K562 (cell line): Measurements from ENCODE around the gene MAP4. TPM values are rescaled to one million over a fixed set of nuclear protein-coding genes. Genes with fewer than 3 reads are reported as not detected.

Source experiments
- BCL6 ChIP-seq: fragments of 250-450 bp; sonication (Bioruptor Pico); IDR thresholded peaks from 2 replicates; pipeline ENCODE4 v1.4.0; 2020
- CCNT2 ChIP-seq: IDR thresholded peaks from 2 replicates; pipeline ENCODE4 v1.6.1; 2011; ENCODE audit warnings: borderline replicate concordance, low read depth, mild to moderate bottlenecking, moderate library complexity, mixed read lengths, low read length; ENCODE audit not compliant: insufficient read length; ENCODE audit errors: extremely low read depth
- CEBPG ChIP-seq, 3 experiments: fragments of 200-800 bp in 1 of 3; sonication (Bioruptor generic) in 1 of 3; sonication (generic) in 1 of 3; formaldehyde crosslinking in 1 of 3; IDR thresholded peaks in 2 of 3; conservative IDR thresholded peaks in 1 of 3; 2 replicates each; pipeline versions ENCODE4 v1.6.1 to v1.8.0; 2016 to 2022; ENCODE audit warnings: missing compliant biosample characterization in 2 of 3, missing genetic modification characterization in 2 of 3, mild to moderate bottlenecking in 1 of 3, missing genetic modification reagents in 1 of 3
- DIDO1 ChIP-seq: fragments of 450-650 bp; IDR thresholded peaks from 2 replicates; pipeline ENCODE4 v1.6.1; 2016; ENCODE audit warnings: low read depth, missing biosample characterization, missing genetic modification characterization
- EWSR1 ChIP-seq: fragments of 450-650 bp; IDR thresholded peaks from 2 replicates; pipeline ENCODE4 v1.6.1; 2018; ENCODE audit warnings: borderline replicate concordance, mild to moderate bottlenecking, low read depth, moderate library complexity; ENCODE audit not compliant: partially characterized antibody
- HMG20B ChIP-seq: fragments of 250-450 bp; sonication (Bioruptor Pico); IDR thresholded peaks from 2 replicates; pipeline ENCODE4 v1.5.0; 2021; ENCODE audit warnings: mild to moderate bottlenecking
- SMAD4 ChIP-seq: fragments of 250-450 bp; sonication (Bioruptor Pico); conservative IDR thresholded peaks from 2 replicates; pipeline ENCODE4 v1.8.0; 2021; ENCODE audit warnings: inconsistent platforms, mild to moderate bottlenecking, moderate library complexity
- SREBF1 ChIP-seq: fragments of 150-350 bp; IDR thresholded peaks from 2 replicates; pipeline ENCODE4 v1.6.1; 2014; ENCODE audit warnings: antibody characterized with exemption, low read depth, low read length, borderline replicate concordance
- ZNF239 ChIP-seq: fragments of 250-450 bp; sonication (Bioruptor Pico); IDR thresholded peaks from 2 replicates; pipeline ENCODE4 v1.4.0; 2020; ENCODE audit warnings: mild to moderate bottlenecking
- ZNF384 ChIP-seq: IDR thresholded peaks from 2 replicates; pipeline ENCODE4 v1.6.1; 2012; ENCODE audit warnings: low read depth, low read length, improper control_type of control experiment
- ZNF507 ChIP-seq: conservative IDR thresholded peaks from 2 replicates; pipeline ENCODE4 v1.6.1; 2017; ENCODE audit warnings: missing genetic modification characterization, missing compliant biosample characterization
- ZSCAN32 ChIP-seq: fragments of 450-650 bp; formaldehyde crosslinking; IDR thresholded peaks from 2 replicates; pipeline ENCODE4 v1.4.0; 2020; ENCODE audit warnings: mild to moderate bottlenecking, moderate library complexity
- polyA plus RNA-seq, 8 experiments: library from polyadenylated mRNA; depleted of rRNA in 4 of 8; stranded (reverse) in 5 of 8; unstranded in 3 of 8; fragments of >200 nt; fragmentation: Nextera tagmentation in 2 of 8; fragmentation: Illumina TruSeq in 1 of 8; extraction: Ambion mirVana in 2 of 8; extraction: Trizol in 1 of 8; gene quantifications; 2 replicates each; pipeline versions ENCODE4 v1.2.1 to v1.2.3, GENCODE V29; 2011 to 2014; ENCODE audit warnings: inconsistent platforms in 1 of 8, missing spikeins in 1 of 8
- total RNA-seq, 7 experiments: library from RNA; depleted of rRNA in 6 of 7; stranded (reverse); fragments of >200 nt in 6 of 7; fragmentation: Illumina TruSeq in 2 of 7; extraction: Trizol in 2 of 7; gene quantifications; 2 replicates each; pipeline versions ENCODE4 v1.2.1 to v1.2.3, GENCODE V29; 2011 to 2021; ENCODE audit warnings: low replicate concordance in 1 of 7
- TF ChIP-seq, protein P1 (sequence below): fragments of 200-800 bp; sonication (Bioruptor generic); IDR thresholded peaks from 2 replicates; pipeline ENCODE4 v1.6.1; 2016; ENCODE audit warnings: missing genetic modification characterization, missing compliant biosample characterization
- TF ChIP-seq, protein P2 (sequence below), 2 experiments: IDR thresholded peaks; 2 replicates each; pipeline ENCODE4 v1.6.1; 2011; ENCODE audit warnings: borderline replicate concordance in 1 of 2, control low read depth in 1 of 2, low read depth in 1 of 2, low read length in 1 of 2, mild to moderate bottlenecking in 1 of 2, mixed read lengths in 1 of 2, moderate library complexity in 1 of 2; ENCODE audit not compliant: insufficient read depth in 1 of 2, insufficient read length in 1 of 2, poor library complexity in 1 of 2, severe bottlenecking in 1 of 2; ENCODE audit errors: extremely low read depth in 1 of 2
- TF ChIP-seq, protein P3 (sequence below), 2 experiments: fragments of 200-800 bp in 1 of 2; sonication (Bioruptor generic) in 1 of 2; sonication (generic) in 1 of 2; formaldehyde crosslinking in 1 of 2; IDR thresholded peaks in 1 of 2; conservative IDR thresholded peaks in 1 of 2; 2 replicates each; pipeline versions ENCODE4 v1.5.0 to v1.6.1; 2016 to 2020; ENCODE audit warnings: missing compliant biosample characterization in 1 of 2, missing genetic modification characterization in 1 of 2, missing genetic modification reagents in 1 of 2
- TF ChIP-seq, protein P4 (sequence below): fragments of 450-650 bp; IDR thresholded peaks from 2 replicates; pipeline ENCODE4 v1.6.1; 2016; ENCODE audit warnings: mild to moderate bottlenecking

The MAP4 gene
- total and polyA plus RNA-seq, 9 of the 15 experiments (the other 6 are each of a cell fraction or from before 2014, with no cell fraction given): 13.3 to 141 (median 36.8) TPM

DNA sequence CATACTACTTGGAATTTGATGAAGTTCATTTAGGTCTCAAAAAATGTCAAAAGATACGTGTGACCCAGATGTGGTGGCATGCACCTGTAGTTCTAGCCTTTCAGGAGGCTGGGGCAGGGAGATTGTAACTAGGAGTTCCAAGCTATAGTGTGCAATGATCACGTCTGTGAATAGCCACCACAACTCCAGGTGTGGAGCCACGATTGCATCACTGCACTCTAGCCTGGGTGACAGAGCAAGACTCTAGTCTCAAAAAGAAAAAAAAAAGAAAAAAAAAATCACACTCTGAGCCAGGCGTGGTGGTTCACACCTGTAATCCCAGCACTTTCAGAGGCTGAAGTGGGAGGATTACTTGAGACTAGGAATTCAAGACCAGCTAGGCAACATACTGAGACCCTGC lies 14.2 kb downstream of the MAP4 start (continued):
- TF ChIP-seq, protein P1, sequence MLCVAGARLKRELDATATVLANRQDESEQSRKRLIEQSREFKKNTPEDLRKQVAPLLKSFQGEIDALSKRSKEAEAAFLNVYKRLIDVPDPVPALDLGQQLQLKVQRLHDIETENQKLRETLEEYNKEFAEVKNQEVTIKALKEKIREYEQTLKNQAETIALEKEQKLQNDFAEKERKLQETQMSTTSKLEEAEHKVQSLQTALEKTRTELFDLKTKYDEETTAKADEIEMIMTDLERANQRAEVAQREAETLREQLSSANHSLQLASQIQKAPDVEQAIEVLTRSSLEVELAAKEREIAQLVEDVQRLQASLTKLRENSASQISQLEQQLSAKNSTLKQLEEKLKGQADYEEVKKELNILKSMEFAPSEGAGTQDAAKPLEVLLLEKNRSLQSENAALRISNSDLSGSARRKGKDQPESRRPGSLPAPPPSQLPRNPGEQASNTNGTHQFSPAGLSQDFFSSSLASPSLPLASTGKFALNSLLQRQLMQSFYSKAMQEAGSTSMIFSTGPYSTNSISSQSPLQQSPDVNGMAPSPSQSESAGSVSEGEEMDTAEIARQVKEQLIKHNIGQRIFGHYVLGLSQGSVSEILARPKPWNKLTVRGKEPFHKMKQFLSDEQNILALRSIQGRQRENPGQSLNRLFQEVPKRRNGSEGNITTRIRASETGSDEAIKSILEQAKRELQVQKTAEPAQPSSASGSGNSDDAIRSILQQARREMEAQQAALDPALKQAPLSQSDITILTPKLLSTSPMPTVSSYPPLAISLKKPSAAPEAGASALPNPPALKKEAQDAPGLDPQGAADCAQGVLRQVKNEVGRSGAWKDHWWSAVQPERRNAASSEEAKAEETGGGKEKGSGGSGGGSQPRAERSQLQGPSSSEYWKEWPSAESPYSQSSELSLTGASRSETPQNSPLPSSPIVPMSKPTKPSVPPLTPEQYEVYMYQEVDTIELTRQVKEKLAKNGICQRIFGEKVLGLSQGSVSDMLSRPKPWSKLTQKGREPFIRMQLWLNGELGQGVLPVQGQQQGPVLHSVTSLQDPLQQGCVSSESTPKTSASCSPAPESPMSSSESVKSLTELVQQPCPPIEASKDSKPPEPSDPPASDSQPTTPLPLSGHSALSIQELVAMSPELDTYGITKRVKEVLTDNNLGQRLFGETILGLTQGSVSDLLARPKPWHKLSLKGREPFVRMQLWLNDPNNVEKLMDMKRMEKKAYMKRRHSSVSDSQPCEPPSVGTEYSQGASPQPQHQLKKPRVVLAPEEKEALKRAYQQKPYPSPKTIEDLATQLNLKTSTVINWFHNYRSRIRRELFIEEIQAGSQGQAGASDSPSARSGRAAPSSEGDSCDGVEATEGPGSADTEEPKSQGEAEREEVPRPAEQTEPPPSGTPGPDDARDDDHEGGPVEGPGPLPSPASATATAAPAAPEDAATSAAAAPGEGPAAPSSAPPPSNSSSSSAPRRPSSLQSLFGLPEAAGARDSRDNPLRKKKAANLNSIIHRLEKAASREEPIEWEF: no peak
- TF ChIP-seq SMAD4: 0 out of 2 replicates have a peak, but pooled peaks have one; percentile 28
- TF ChIP-seq ZNF507: no peak
- no peak for TF ChIP-seq ZSCAN32 (CRISPR knock-in tag)
- no peak for TF ChIP-seq SREBF1
- TF ChIP-seq DIDO1: no peak
- TF ChIP-seq, protein P2, sequence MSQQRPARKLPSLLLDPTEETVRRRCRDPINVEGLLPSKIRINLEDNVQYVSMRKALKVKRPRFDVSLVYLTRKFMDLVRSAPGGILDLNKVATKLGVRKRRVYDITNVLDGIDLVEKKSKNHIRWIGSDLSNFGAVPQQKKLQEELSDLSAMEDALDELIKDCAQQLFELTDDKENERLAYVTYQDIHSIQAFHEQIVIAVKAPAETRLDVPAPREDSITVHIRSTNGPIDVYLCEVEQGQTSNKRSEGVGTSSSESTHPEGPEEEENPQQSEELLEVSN (IDR thresholded peaks at IDR 0.05; ENCODE audit: borderline replicate concordance in 1 of 2, extremely low read depth in 1 of 2, insufficient read depth in 1 of 2, insufficient read length in 1 of 2, low read depth in 1 of 2, low read length in 1 of 2, poor library complexity in 1 of 2, severe bottlenecking in 1 of 2): no peak
- TF ChIP-seq BCL6 (CRISPR knock-in tag): no peak
- TF ChIP-seq EWSR1: no peak
- no peak for TF ChIP-seq HMG20B (CRISPR knock-in tag)
- TF ChIP-seq CEBPG (CRISPR knock-in tag; IDR thresholded peaks at IDR 0.05): peak; percentile 53; the same call in 1 of the 2 replicates
- peak; percentile 44 to 50 for TF ChIP-seq CEBPG (tag; conservative IDR thresholded peaks at IDR 0.05 in 1 of 2, IDR thresholded peaks at IDR 0.05 in 1 of 2)
- TF ChIP-seq, protein P3, sequence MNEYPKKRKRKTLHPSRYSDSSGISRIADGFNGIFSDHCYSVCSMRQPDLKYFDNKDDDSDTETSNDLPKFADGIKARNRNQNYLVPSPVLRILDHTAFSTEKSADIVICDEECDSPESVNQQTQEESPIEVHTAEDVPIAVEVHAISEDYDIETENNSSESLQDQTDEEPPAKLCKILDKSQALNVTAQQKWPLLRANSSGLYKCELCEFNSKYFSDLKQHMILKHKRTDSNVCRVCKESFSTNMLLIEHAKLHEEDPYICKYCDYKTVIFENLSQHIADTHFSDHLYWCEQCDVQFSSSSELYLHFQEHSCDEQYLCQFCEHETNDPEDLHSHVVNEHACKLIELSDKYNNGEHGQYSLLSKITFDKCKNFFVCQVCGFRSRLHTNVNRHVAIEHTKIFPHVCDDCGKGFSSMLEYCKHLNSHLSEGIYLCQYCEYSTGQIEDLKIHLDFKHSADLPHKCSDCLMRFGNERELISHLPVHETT (CRISPR knock-in tag; conservative IDR thresholded peaks at IDR 0.05 in 1 of 2, IDR thresholded peaks at IDR 0.05 in 1 of 2): no peak
- TF ChIP-seq, protein P4, sequence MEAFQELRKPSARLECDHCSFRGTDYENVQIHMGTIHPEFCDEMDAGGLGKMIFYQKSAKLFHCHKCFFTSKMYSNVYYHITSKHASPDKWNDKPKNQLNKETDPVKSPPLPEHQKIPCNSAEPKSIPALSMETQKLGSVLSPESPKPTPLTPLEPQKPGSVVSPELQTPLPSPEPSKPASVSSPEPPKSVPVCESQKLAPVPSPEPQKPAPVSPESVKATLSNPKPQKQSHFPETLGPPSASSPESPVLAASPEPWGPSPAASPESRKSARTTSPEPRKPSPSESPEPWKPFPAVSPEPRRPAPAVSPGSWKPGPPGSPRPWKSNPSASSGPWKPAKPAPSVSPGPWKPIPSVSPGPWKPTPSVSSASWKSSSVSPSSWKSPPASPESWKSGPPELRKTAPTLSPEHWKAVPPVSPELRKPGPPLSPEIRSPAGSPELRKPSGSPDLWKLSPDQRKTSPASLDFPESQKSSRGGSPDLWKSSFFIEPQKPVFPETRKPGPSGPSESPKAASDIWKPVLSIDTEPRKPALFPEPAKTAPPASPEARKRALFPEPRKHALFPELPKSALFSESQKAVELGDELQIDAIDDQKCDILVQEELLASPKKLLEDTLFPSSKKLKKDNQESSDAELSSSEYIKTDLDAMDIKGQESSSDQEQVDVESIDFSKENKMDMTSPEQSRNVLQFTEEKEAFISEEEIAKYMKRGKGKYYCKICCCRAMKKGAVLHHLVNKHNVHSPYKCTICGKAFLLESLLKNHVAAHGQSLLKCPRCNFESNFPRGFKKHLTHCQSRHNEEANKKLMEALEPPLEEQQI: no peak
- no peak for TF ChIP-seq ZNF239 (CRISPR knock-in tag)
- no peak for TF ChIP-seq CCNT2
- TF ChIP-seq ZNF384: peak; percentile 73; the same call in 1 of the 2 replicates
